HFFc6 (cell line): ENCODE measurements around the gene BPTF. TPM values are rescaled to one million over a fixed set of nuclear protein-coding genes. Genes with fewer than 3 reads are reported as not detected.
A peak's percentile ranks its signal among the peaks of the same experiment; 100 is the strongest.
"Not testable (repeated sequence)": the region's sequence is repeated elsewhere in the genome, so short reads cannot be mapped to it uniquely, and the experiment has no call there.

Experiments used
- DNase-seq: peaks from one replicate; pipeline ENCODE4 v3.0.0-alpha.2; 2018
- H3K27ac Mint-ChIP-seq: 2 replicates; pipeline ENCODE4 v1.8.0; 2020; ENCODE audit warnings: mild to moderate bottlenecking, mixed read lengths
- H3K27me3 Mint-ChIP-seq: 2 replicates; pipeline ENCODE4 v1.8.0; 2021; ENCODE audit warnings: mild to moderate bottlenecking, moderate library complexity, mixed read lengths; ENCODE audit not compliant: insufficient read depth
- H3K36me3 Mint-ChIP-seq: 2 replicates; pipeline ENCODE4 v1.8.0; 2021; ENCODE audit warnings: low read depth, mixed read lengths
- H3K4me1 Mint-ChIP-seq: 2 replicates; pipeline ENCODE4 v1.8.0; 2020; ENCODE audit warnings: low read depth, mixed read lengths
- H3K4me3 Mint-ChIP-seq: 2 replicates; pipeline ENCODE4 v1.8.0; 2020; ENCODE audit warnings: mild to moderate bottlenecking, moderate library complexity, mixed read lengths
- H3K9me3 Mint-ChIP-seq: 2 replicates; pipeline ENCODE4 v1.8.0; 2020; ENCODE audit warnings: mild to moderate bottlenecking, mixed read lengths
- total RNA-seq, 6 experiments: library from RNA; stranded (reverse); fragmentation: NEBNext Ultra II Directional; extraction: Animal tissue kit (Norgen Biotek cat#: 25700); gene quantifications; 2 replicates in 1 of 6; 3 replicates in 5 of 6; pipeline ENCODE4 v1.2.3, GENCODE V29; 2021
- TF ChIP-seq, protein P1 (sequence below): fragments of 200-600 bp; sonication (generic); IDR thresholded peaks from 2 replicates; pipeline ENCODE4 v1.5.0; 2021; ENCODE audit warnings: antibody characterized with exemption, mild to moderate bottlenecking

BPTF gene
- total RNA-seq, 6 experiments from 2014 or later = 55.4 to 60.3 (median 56.9) TPM

DNA sequence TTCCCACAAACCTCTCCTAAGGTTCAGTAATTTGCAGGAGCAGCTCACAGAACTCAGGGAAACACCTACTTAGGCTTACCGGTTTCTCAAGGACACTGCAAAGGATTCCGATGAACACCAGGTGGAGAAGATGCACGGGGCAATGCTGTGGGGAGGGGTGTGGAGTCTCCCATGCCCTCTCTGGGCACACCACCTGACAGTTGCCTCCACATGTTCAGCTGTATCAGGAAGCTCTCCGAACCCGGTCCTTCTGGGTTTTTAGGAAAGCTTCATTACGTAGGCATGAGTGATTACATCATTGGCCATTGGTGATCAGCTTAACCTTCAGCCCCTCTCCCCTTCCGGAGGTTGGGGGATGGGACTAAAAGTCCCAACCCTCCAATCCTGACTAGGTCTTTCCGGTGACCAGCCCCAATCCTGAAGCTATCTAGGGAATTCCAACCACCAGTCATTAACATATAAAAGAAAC, 149.3 kb downstream of the BPTF start:
- peaks cover 10% of the 10 kb centered on the region for H3K4me1 Mint-ChIP-seq
- no peak overlapping the region for H3K27ac Mint-ChIP-seq
- H3K36me3 Mint-ChIP-seq = peaks cover 22% of the 10 kb centered on the region
- TF ChIP-seq, protein P1, sequence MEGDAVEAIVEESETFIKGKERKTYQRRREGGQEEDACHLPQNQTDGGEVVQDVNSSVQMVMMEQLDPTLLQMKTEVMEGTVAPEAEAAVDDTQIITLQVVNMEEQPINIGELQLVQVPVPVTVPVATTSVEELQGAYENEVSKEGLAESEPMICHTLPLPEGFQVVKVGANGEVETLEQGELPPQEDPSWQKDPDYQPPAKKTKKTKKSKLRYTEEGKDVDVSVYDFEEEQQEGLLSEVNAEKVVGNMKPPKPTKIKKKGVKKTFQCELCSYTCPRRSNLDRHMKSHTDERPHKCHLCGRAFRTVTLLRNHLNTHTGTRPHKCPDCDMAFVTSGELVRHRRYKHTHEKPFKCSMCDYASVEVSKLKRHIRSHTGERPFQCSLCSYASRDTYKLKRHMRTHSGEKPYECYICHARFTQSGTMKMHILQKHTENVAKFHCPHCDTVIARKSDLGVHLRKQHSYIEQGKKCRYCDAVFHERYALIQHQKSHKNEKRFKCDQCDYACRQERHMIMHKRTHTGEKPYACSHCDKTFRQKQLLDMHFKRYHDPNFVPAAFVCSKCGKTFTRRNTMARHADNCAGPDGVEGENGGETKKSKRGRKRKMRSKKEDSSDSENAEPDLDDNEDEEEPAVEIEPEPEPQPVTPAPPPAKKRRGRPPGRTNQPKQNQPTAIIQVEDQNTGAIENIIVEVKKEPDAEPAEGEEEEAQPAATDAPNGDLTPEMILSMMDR = no peak
- peaks cover 3% of the 10 kb centered on the region; the same call in 1 of the 2 replicates for H3K27me3 Mint-ChIP-seq
- peaks cover 4% of the 10 kb centered on the region for H3K9me3 Mint-ChIP-seq
- no peak overlapping the region for H3K4me3 Mint-ChIP-seq
- DNase-seq = no peak

DNA sequence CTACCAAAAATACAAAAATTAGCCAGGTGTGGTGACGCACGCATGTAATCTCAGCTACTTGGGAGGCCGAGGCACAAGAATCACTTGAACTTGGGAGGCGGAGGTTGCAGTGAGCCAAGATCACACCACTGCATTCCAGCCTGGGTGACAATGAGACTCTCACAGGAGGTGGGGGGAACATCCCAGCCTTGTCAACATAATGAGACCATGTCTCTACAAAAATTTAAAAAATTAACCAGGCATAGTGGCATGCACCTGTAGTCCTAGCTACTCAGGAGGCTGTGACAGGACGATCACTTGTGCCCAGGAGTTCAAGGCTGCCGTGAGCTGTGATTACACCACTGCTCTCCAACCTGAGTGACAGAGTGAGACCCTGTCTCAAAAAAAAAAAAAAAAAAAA, 151.0 kb downstream of the BPTF start:
- not testable (repeated sequence) for H3K27me3 Mint-ChIP-seq, H3K4me3 Mint-ChIP-seq, DNase-seq, H3K27ac Mint-ChIP-seq, H3K9me3 Mint-ChIP-seq
- H3K36me3 Mint-ChIP-seq = peaks cover 24% of the 10 kb centered on the region
- peaks cover 17% of the 10 kb centered on the region for H3K4me1 Mint-ChIP-seq

DNA sequence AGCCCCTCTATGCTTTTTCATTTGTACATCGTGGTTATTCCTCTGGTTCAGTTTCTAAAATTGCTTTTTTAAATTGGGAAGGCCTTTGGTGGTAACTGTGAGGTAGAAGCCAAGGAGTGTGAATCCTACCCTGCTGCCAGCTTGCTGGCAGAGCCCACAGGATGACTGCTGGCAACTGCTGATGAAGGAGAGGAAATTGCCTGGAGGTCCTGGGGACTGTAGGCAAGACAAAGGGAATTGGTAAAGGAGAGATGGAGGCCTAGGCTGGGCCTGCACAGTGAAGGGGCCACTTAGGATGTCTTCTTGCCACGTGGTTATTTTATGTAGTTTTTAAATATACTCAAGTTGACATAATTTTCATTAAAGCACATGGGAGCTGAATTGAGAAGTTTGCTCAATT, 155.2 kb downstream of the BPTF start:
- 0 out of 2 replicates have a peak overlapping the region, but pooled peaks have one; percentile 43 for H3K27ac Mint-ChIP-seq
- H3K27me3 Mint-ChIP-seq = peaks cover 4% of the 10 kb centered on the region; the same call in 1 of the 2 replicates
- no peak for DNase-seq
- TF ChIP-seq, protein P1 = no peak
- peaks cover 17% of the 10 kb centered on the region for H3K4me1 Mint-ChIP-seq
- H3K9me3 Mint-ChIP-seq = peaks cover 4% of the 10 kb centered on the region
- H3K4me3 Mint-ChIP-seq = no peak overlapping the region
- H3K36me3 Mint-ChIP-seq = peaks cover 21% of the 10 kb centered on the region

DNA sequence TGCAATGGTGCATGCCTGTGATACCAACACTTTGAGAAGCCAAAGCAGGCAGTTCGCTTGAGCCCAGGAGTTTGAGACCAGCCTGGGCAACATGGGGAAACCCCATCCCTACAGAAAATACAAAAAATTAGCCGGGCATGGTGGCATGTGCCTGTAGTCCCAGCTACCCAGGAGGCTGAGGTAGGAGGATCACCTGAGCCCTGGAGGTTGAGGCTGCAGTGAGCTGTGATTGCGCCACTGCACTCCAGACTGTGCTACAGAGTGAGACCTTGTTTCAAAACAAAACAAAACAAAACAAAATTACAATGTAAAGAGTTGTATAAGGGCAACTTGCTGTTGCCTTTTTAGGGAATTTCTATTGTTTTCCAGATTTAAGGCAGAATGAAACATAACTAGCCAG, 155.6 kb downstream of the BPTF start:
- not testable (repeated sequence) for H3K9me3 Mint-ChIP-seq
- H3K4me1 Mint-ChIP-seq = peaks cover 17% of the 10 kb centered on the region

DNA sequence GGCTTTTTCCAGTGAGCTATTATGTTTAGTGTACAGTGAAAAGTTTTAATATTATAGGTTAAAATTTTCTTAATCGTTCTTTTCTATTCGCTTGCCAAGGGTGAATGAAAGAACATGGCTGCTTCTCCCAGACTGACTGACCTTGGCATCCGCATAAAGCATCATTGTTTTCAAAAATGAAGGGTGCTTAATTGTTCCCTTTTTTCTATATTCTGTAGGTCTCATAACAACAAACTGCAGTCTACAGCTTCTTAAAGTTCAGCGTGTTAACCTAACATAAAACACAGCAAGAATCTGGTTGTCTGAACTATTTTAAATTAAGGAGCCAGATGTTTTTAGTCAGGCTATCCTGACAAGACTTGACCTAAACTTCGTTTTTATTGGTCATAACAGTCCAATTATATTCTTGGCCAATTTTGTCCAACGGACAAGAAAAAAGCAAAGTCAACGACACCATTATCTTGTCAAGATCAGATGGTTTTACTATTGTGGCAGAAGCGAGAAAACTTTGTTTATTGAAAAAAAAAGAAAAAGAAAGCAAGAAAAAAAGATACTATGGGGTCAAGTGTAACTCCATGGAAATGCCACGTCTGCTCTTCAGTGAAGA, 156.8 kb downstream of the BPTF start:
- Mint-ChIP-seq H3K36me3 (peaks cover 15% of the 10 kb centered on the region), H3K9me3 (peaks cover 4% of the 10 kb centered on the region), H3K27ac (no peak overlapping the region), H3K27me3 (peaks cover 4% of the 10 kb centered on the region; the same call in 1 of the 2 replicates), H3K4me1 (peaks cover 17% of the 10 kb centered on the region), H3K4me3 (no peak overlapping the region)
- TF ChIP-seq, protein P1 = no peak
- no peak for DNase-seq

More for the DNA sequence above, 155.6 kb downstream of the BPTF start:
- not testable (repeated sequence) for DNase-seq, H3K27me3 Mint-ChIP-seq, H3K27ac Mint-ChIP-seq, H3K4me3 Mint-ChIP-seq
- H3K36me3 Mint-ChIP-seq = peaks cover 21% of the 10 kb centered on the region

DNA sequence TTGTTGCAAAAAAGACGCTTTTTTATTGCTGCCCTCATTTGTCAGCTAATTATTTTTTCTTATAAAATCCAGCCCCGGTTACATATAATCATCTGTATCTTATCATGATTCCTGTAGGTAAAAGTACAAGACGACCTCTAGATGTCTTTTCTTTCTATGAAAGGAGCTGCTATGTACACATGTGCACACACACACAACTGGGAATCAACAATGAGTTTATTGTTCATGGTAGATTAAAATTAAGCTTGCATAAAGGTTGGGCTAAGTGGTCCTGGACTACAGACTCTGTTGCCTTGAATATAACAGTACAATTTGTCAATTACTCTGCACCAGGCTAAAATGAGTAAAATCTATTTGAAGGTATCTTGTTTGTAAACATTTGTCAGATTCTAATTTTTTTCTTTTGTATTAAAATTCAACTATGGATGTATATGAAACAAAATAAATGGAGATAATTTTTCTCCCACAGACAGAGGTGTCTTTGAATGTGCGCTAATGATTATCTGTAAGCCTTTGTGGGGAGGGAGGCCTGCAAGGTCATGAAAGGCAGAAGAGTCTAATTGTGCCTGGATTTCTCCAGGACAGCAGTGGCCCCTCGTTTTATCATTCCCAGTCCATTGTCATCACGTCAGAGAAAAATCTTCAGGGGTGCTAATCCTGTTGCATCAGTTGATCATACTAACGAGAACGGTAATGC, 157.5 kb downstream of the BPTF start:
- TF ChIP-seq, protein P1 = no peak
- Mint-ChIP-seq H3K27me3 (peaks cover 4% of the 10 kb centered on the region; the same call in 1 of the 2 replicates), H3K27ac (no peak overlapping the region), H3K4me3 (no peak overlapping the region), H3K4me1 (peaks cover 17% of the 10 kb centered on the region), H3K36me3 (peaks cover 14% of the 10 kb centered on the region), H3K9me3 (peaks cover 4% of the 10 kb centered on the region)
- DNase-seq = no peak
